ENCODE measurements around the gene CIZ1. TPM values are rescaled to one million over a fixed set of nuclear protein-coding genes. Genes with fewer than 3 reads are reported as not detected.

Gene CIZ1
- total RNA-seq, 1 donor from 2014 or later, result 186 TPM

- no peak for DNase-seq (ENCODE audit: extremely low spot score, unreplicated experiment)
- H3K4me1 Mint-ChIP-seq (ENCODE audit: unreplicated experiment), result peaks cover 19% of the 10 kb centered on the region
- H3K27ac Mint-ChIP-seq, result no peak overlapping the region
- TF ChIP-seq CTCF (conservative IDR thresholded peaks at IDR 0.05), result no peak
- H3K4me3 Mint-ChIP-seq, result no peak overlapping the region
- no peaks in the 10 kb centered on the region for H3K27me3 Mint-ChIP-seq
- no peaks in the 10 kb centered on the region for H3K36me3 Mint-ChIP-seq
- H3K9me3 Mint-ChIP-seq, result no peaks in the 10 kb centered on the region
Observed at GRCh38 chr9:128144239-128145181, 46.9 kb downstream of the CIZ1 start.

GRCh38 chr9:128143525-128144238 lies 47.7 kb downstream of the CIZ1 start:
- H3K4me3 Mint-ChIP-seq, result no peak overlapping the region
- peaks cover 12% of the 10 kb centered on the region for H3K4me1 Mint-ChIP-seq (ENCODE audit: unreplicated experiment)
- DNase-seq (ENCODE audit: extremely low spot score, unreplicated experiment), result no peak
- H3K9me3 Mint-ChIP-seq, result no peaks in the 10 kb centered on the region
- H3K36me3 Mint-ChIP-seq, result no peaks in the 10 kb centered on the region
- H3K27me3 Mint-ChIP-seq, result no peaks in the 10 kb centered on the region
- peak overlapping the region; percentile 80 for H3K27ac Mint-ChIP-seq
- no peak for TF ChIP-seq CTCF (conservative IDR thresholded peaks at IDR 0.05)

GRCh38 chr9:128142596-128142995 lies 48.8 kb downstream of the CIZ1 start:
- no peaks in the 10 kb centered on the region for H3K9me3 Mint-ChIP-seq
- peaks cover 12% of the 10 kb centered on the region for H3K4me1 Mint-ChIP-seq (ENCODE audit: unreplicated experiment)
- DNase-seq (ENCODE audit: extremely low spot score, unreplicated experiment), result no peak
- TF ChIP-seq CTCF (conservative IDR thresholded peaks at IDR 0.05), result no peak
- H3K4me3 Mint-ChIP-seq, result no peak overlapping the region
- no peaks in the 10 kb centered on the region for H3K27me3 Mint-ChIP-seq
- H3K27ac Mint-ChIP-seq, result no peak overlapping the region
- no peaks in the 10 kb centered on the region for H3K36me3 Mint-ChIP-seq

- Mint-ChIP-seq H3K4me1 (ENCODE audit: unreplicated experiment) (peaks cover 15% of the 10 kb centered on the region), H3K27ac (no peak overlapping the region), H3K36me3 (no peaks in the 10 kb centered on the region), H3K9me3 (no peaks in the 10 kb centered on the region), H3K4me3 (no peak overlapping the region), H3K27me3 (no peaks in the 10 kb centered on the region)
- no peak for DNase-seq (ENCODE audit: extremely low spot score, unreplicated experiment)
- no peak for TF ChIP-seq CTCF (conservative IDR thresholded peaks at IDR 0.05)
Observed at GRCh38 chr9:128142061-128142460, 49.3 kb downstream of the CIZ1 start.

GRCh38 chr9:128141604-128142003 lies 49.8 kb downstream of the CIZ1 start:
- Mint-ChIP-seq H3K4me3 (no peak overlapping the region), H3K27me3 (no peaks in the 10 kb centered on the region), H3K9me3 (no peaks in the 10 kb centered on the region), H3K27ac (no peak overlapping the region), H3K4me1 (ENCODE audit: unreplicated experiment) (peaks cover 17% of the 10 kb centered on the region), H3K36me3 (no peaks in the 10 kb centered on the region)
- DNase-seq (ENCODE audit: extremely low spot score, unreplicated experiment), result no peak
- TF ChIP-seq CTCF (conservative IDR thresholded peaks at IDR 0.05), result no peak
